Measurements from ENCODE around the gene PSMG4.

DNA sequence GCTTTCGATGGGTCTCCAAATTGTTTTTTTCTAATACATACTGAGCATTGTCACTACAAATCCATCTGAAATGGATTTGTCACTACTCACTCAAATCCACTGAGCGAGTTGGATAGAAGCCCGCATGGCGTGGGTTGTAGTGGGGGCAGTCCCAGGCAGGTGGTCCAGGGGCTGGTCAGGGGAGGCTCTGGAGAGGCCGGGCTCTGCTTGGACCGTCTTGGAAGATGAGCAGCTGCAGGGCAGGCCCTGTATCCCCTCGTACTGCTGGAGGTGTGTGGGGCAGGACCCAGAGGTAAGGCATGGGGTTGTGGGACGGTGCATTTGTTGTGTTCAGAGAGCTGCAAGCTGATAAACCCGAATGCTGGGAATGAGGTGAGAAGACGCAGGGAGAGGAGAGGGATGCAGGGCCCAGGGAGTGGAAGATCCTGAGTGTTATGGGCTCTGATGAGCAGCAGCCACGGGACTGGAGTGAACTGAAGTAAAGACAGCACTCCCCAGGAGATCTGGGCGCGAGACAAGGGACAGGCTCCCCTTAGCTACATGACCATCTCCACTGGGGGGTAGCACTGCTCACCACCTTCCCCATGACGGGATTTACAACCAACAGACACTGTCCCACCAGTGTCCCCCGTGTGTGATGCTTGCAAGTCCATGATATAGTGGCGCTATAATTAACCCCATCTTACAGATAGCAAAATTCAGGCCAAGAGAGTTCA, 45.9 kb downstream of the PSMG4 start:
- TF ChIP-seq, protein P1, sequence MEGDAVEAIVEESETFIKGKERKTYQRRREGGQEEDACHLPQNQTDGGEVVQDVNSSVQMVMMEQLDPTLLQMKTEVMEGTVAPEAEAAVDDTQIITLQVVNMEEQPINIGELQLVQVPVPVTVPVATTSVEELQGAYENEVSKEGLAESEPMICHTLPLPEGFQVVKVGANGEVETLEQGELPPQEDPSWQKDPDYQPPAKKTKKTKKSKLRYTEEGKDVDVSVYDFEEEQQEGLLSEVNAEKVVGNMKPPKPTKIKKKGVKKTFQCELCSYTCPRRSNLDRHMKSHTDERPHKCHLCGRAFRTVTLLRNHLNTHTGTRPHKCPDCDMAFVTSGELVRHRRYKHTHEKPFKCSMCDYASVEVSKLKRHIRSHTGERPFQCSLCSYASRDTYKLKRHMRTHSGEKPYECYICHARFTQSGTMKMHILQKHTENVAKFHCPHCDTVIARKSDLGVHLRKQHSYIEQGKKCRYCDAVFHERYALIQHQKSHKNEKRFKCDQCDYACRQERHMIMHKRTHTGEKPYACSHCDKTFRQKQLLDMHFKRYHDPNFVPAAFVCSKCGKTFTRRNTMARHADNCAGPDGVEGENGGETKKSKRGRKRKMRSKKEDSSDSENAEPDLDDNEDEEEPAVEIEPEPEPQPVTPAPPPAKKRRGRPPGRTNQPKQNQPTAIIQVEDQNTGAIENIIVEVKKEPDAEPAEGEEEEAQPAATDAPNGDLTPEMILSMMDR (conservative IDR thresholded peaks at IDR 0.05 in 1 of 2, IDR thresholded peaks at IDR 0.05 in 1 of 2; ENCODE audit: extremely low read depth in 1 of 2, insufficient read depth in 1 of 2, low read depth in 1 of 2, low read length in 2 of 2), result no peak
- no peak for TF ChIP-seq EZH2 (IDR thresholded peaks at IDR 0.05; ENCODE audit: borderline replicate concordance, low read length)
